RWPE2 (cell line): ENCODE results near the gene TPRX1.

Experiments used
- ATAC-seq: fragments of 200-7000 bp; cut with Tn5 transposase; 3 replicates; pipeline ENCODE4 v1.9.1; 2021; ENCODE audit warnings: low read depth
- DNase-seq: peaks from one replicate; pipeline ENCODE4 v3.0.0-alpha.2; 2020; ENCODE audit warnings: low spot score
- H3K27ac ChIP-seq: fragments of 450-650 bp; 2 replicates; pipeline ENCODE4 v1.5.1; 2017; ENCODE audit warnings: mild to moderate bottlenecking; ENCODE audit not compliant: poor library complexity, severe bottlenecking
- H3K27me3 ChIP-seq: fragments of 250-450 bp; sonication (Bioruptor Pico); 2 replicates; pipeline ENCODE4 v1.5.1; 2021; ENCODE audit warnings: mild to moderate bottlenecking, moderate library complexity; ENCODE audit not compliant: insufficient read depth, poor library complexity, severe bottlenecking
- H3K36me3 ChIP-seq: fragments of 250-450 bp; sonication (Bioruptor Pico); 2 replicates; pipeline ENCODE4 v1.5.1; 2020; ENCODE audit warnings: low read depth, mild to moderate bottlenecking, moderate library complexity
- H3K4me1 ChIP-seq: fragments of 250-450 bp; sonication (Bioruptor Pico); 2 replicates; pipeline ENCODE4 v1.5.1; 2021; ENCODE audit warnings: mild to moderate bottlenecking, moderate library complexity; ENCODE audit not compliant: insufficient read depth, poor library complexity, severe bottlenecking
- H3K4me3 ChIP-seq: fragments of 250-450 bp; sonication (Bioruptor Pico); 2 replicates; pipeline ENCODE4 v1.5.1; 2021; ENCODE audit warnings: mild to moderate bottlenecking, moderate library complexity; ENCODE audit not compliant: severe bottlenecking
- H3K9me3 ChIP-seq: fragments of 250-450 bp; sonication (Bioruptor Pico); 2 replicates; pipeline ENCODE4 v1.5.1; 2021; ENCODE audit warnings: mild to moderate bottlenecking, moderate library complexity; ENCODE audit not compliant: severe bottlenecking
- TF ChIP-seq, protein P1 (sequence below): fragments of 450-650 bp; IDR thresholded peaks from one replicate; pipeline ENCODE4 v1.5.1; 2017; ENCODE audit warnings: mild to moderate bottlenecking, moderate library complexity; ENCODE audit not compliant: poor library complexity, severe bottlenecking

Gene TPRX1

DNA sequence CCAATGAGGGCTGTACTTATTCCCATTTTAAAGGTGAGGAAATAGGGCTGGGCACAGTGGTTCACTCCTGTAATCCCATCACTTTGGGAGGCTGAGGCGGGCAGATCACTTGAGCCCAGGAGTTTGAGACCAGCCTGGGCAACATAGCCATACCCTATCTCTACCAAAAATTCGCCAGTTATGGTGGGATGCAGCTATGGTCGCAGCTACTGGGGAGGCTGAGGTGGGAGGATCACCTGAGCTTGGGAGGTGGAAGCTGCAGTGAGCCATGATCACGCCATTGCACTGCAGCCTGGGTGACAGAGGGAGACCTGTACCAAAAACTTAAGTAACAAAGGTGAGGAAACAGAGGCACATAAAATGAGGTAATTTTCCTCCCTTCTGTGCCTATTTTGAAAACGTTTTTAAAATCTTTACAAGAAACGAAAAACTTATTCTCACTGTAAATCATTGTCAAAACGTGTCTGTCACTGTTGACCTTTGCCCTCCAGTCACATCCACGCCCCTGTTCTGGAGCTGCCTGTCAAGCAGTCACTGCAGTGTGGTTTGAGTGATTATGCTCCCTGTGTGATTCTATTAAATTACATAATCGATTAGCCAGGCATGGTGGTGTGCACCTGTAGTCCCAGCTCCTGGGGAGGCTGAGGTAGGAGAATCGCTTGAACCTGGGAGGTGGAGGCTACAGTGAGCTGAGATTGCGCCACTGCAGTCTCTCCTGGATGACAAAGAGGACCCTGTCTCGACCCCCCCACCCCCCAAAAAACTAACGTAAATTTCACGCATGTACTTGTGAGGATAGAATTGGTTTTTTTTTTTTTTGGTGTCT is 46.5 kb downstream of the TPRX1 start:
- H3K27ac ChIP-seq: no peak overlapping the region
- TF ChIP-seq, protein P1, sequence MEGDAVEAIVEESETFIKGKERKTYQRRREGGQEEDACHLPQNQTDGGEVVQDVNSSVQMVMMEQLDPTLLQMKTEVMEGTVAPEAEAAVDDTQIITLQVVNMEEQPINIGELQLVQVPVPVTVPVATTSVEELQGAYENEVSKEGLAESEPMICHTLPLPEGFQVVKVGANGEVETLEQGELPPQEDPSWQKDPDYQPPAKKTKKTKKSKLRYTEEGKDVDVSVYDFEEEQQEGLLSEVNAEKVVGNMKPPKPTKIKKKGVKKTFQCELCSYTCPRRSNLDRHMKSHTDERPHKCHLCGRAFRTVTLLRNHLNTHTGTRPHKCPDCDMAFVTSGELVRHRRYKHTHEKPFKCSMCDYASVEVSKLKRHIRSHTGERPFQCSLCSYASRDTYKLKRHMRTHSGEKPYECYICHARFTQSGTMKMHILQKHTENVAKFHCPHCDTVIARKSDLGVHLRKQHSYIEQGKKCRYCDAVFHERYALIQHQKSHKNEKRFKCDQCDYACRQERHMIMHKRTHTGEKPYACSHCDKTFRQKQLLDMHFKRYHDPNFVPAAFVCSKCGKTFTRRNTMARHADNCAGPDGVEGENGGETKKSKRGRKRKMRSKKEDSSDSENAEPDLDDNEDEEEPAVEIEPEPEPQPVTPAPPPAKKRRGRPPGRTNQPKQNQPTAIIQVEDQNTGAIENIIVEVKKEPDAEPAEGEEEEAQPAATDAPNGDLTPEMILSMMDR: no peak
- no peak overlapping the region for H3K4me3 ChIP-seq
- no peaks in the 10 kb centered on the region for H3K27me3 ChIP-seq
- H3K9me3 ChIP-seq: no peaks in the 10 kb centered on the region
- no peaks in the 10 kb centered on the region for H3K4me1 ChIP-seq
- no peak for ATAC-seq
- no peak for DNase-seq
- H3K36me3 ChIP-seq: peaks cover 57% of the 10 kb centered on the region

DNA sequence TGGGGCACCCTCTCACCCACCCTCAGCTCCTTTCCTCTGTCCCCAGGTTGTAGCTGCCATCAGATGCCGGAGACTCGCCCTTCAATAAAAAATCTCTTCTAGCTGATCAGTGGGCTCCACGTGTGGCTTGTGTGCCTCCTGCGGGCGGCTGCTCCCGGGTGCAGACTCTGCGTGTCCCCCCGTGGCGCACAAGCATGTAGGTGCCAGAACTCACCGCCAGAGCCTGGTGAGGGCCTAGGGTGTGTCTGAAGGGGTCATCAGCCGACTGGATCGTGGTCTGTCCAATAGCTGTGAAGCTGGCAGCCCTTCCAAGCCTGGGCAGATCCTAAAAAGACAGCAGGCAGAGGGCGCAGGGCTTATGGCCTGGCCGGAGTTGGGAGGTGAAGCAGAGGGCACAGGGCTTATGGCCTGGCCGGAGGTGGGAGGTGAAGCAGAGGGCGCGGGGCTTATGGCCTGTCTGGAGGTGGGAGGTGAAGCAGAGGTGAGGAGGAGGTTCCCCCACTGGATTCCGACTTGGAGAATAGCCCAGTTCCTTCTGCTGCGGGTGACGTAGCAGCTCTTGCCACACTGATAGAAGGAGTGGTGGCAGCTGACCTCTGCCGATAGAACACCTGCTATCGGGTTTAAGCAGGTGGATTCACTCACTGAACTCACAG is 47.3 kb downstream of the TPRX1 start:
- Histone ChIP-seq H3K4me3 (no peak overlapping the region), H3K4me1 (no peaks in the 10 kb centered on the region), H3K36me3 (peaks cover 64% of the 10 kb centered on the region), H3K27me3 (no peaks in the 10 kb centered on the region), H3K9me3 (no peaks in the 10 kb centered on the region), H3K27ac (no peak overlapping the region)
- DNase-seq (no peak), ATAC-seq (no peak)
- TF ChIP-seq, protein P1: no peak

DNA sequence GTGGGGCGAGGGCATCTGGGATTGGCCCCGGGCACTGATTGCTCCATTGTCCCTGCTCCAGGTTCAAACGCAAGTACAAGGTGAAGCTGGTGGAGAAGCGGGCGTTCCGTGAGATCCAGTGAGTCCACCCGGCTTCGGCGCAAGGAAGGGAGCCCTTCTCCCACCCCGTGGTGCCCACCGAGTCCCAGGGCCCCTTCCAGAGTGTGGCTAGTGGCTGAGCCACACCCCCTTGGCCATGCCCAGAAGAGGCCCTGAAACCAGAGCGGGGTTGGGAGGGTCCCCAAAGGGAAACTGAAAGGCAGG is 47.8 kb downstream of the TPRX1 start:
- Histone ChIP-seq H3K36me3 (peaks cover 69% of the 10 kb centered on the region), H3K4me1 (no peaks in the 10 kb centered on the region), H3K4me3 (no peak overlapping the region), H3K27me3 (no peaks in the 10 kb centered on the region), H3K9me3 (no peaks in the 10 kb centered on the region), H3K27ac (no peak overlapping the region)
- TF ChIP-seq, protein P1: no peak
- DNase-seq (no peak), ATAC-seq (no peak)

DNA sequence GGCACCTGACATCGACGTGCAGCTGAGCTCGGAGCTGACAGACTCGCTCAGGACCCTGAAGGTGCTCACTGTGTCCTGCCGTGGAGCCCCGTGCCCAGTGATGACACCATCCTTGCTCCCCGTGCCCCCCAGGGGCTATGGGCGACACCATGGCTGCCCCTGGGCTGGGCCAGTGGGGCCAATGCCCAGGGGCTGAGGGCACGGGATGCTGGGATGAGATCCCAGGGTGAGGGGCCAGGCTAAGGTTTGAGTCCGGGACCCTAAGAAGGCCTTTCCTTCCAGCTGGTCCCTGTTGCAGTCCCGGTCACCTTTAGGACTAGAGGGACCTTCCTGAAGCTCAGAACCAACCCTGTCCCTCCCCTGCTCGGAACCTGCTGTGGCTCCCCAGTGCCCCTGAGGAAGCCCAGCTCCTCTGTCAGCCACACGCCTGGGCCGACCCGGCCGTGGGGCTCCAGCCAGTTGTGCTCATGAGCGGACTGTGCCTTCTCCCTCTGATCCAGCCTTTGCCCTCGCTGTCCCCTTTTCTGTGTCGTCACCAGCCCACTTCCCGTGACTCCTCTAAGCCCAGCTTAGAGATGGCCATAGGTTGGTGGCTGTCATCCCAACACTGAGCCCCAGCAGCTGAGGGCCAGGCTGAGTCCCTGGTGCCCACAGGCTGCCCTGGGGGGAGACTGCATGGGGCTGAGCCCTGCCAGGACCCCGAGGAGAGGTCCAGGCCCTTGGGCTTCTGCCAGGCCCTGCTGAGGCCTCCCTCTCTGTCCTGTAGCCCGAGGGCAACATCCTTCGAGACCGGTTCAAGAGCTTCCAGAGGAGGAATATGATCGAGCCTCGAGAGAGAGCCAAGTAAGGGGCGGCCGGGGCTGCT is 48.4 kb downstream of the TPRX1 start:
- ATAC-seq: no peak
- H3K4me3 ChIP-seq: no peak overlapping the region
- H3K27me3 ChIP-seq: no peaks in the 10 kb centered on the region
- H3K36me3 ChIP-seq: peaks cover 75% of the 10 kb centered on the region
- H3K27ac ChIP-seq: no peak overlapping the region
- no peaks in the 10 kb centered on the region for H3K9me3 ChIP-seq
- TF ChIP-seq, protein P1: no peak
- H3K4me1 ChIP-seq: no peaks in the 10 kb centered on the region
- DNase-seq: no peak
